Smooth muscle cell (in vitro differentiated cells): Measurements from ENCODE around the gene PHETA1. TPM values are rescaled to one million over a fixed set of nuclear protein-coding genes. Genes with fewer than 3 reads are reported as not detected.

Experiments
- DNase-seq: peaks from one replicate; lab custom pipeline; 2025; ENCODE audit not compliant: unreplicated experiment; lab: John Stamatoyannopoulos, UW
- H2AFZ ChIP-seq: fragments of 200-600 bp; sonication (generic); 2 replicates; pipeline ENCODE4 v1.6.0; 2016; ENCODE audit warnings: antibody characterized with exemption, low read depth, mild to moderate bottlenecking
- H3F3A ChIP-seq: fragments of 200-600 bp; sonication (generic); 2 replicates; pipeline ENCODE4 v1.6.0; 2017; ENCODE audit warnings: antibody characterized with exemption, low read depth
- H3K27ac ChIP-seq: fragments of 200-600 bp; sonication (generic); 2 replicates; pipeline ENCODE4 v1.5.1; 2016; ENCODE audit warnings: low read depth, mild to moderate bottlenecking
- H3K27me3 ChIP-seq: fragments of 200-600 bp; sonication (generic); 2 replicates; pipeline ENCODE4 v1.6.1; 2016; ENCODE audit warnings: low read depth, mild to moderate bottlenecking
- H3K36me3 ChIP-seq: fragments of 200-600 bp; sonication (generic); 2 replicates; pipeline ENCODE4 v1.5.1; 2016; ENCODE audit warnings: low read depth
- H3K4me1 ChIP-seq: fragments of 200-600 bp; sonication (generic); 2 replicates; pipeline ENCODE4 v1.5.1; 2016; ENCODE audit warnings: low read depth
- H3K4me2 ChIP-seq: fragments of 200-600 bp; sonication (generic); 2 replicates; pipeline ENCODE4 v1.6.0; 2016; ENCODE audit warnings: mild to moderate bottlenecking
- H3K4me3 ChIP-seq: fragments of 200-600 bp; sonication (generic); 2 replicates; pipeline ENCODE4 v1.5.1; 2016; ENCODE audit warnings: mild to moderate bottlenecking
- H3K79me2 ChIP-seq: fragments of 200-600 bp; sonication (generic); 2 replicates; pipeline ENCODE4 v1.6.0; 2016; ENCODE audit warnings: low read depth, mild to moderate bottlenecking
- H3K9ac ChIP-seq: fragments of 200-600 bp; sonication (generic); 2 replicates; pipeline ENCODE4 v1.6.0; 2016; ENCODE audit warnings: low read depth
- H3K9me3 ChIP-seq: fragments of 200-600 bp; sonication (generic); replicated peaks from 2 replicates; pipeline ENCODE4 v1.5.1; 2016; ENCODE audit warnings: low read depth
- H4K20me1 ChIP-seq: fragments of 200-600 bp; sonication (generic); 2 replicates; pipeline ENCODE4 v1.6.0; 2016; ENCODE audit warnings: low read depth
- CTCF ChIP-seq: fragments of 200-600 bp; sonication (generic); IDR thresholded peaks from 2 replicates; pipeline ENCODE4 v1.5.1; 2017; ENCODE audit warnings: borderline replicate concordance, mild to moderate bottlenecking, antibody characterized with exemption; ENCODE audit not compliant: insufficient read depth, poor library complexity, severe bottlenecking
- WGBS: methylation state at CpG from one replicate; pipeline ENCODE4 v1.1.7; 2016; ENCODE audit warnings: low lambda C conversion rate; 5-methylcytosine and 5-hydroxymethylcytosine counted together
- polyA plus RNA-seq: library from polyadenylated mRNA; unstranded; fragments of >200 nt; fragmentation: Nextera tagmentation; extraction: Ambion mirVana; gene quantifications from 2 replicates; pipeline ENCODE4 v1.2.1, GENCODE V29; 2016
- total RNA-seq: library from RNA; depleted of rRNA; stranded (reverse); fragments of >200 nt; gene quantifications from 2 replicates; pipeline ENCODE4 v1.2.3, GENCODE V29; 2014

The PHETA1 gene
- total and polyA plus RNA-seq, 2 experiments from 2014 or later = 2.9 to 9.3 TPM

- no peak for TF ChIP-seq CTCF
- H3F3A ChIP-seq = no peaks in the 10 kb centered on the region
- no peak overlapping the region for H2AFZ ChIP-seq
- no peak for DNase-seq
- no peaks in the 10 kb centered on the region for H3K27me3 ChIP-seq
- no peaks in the 10 kb centered on the region for H4K20me1 ChIP-seq
- H3K79me2 ChIP-seq = no peaks in the 10 kb centered on the region
- WGBS = 93% methylated on average over 5 of the region's 5 CpGs
- no peaks in the 10 kb centered on the region for H3K36me3 ChIP-seq
- H3K27ac ChIP-seq = no peak overlapping the region
- no peak overlapping the region for H3K9ac ChIP-seq
- no peaks in the 10 kb centered on the region for H3K4me1 ChIP-seq
- H3K9me3 ChIP-seq = no peaks in the 10 kb centered on the region
- no peak overlapping the region for H3K4me2 ChIP-seq
- H3K4me3 ChIP-seq = no peak overlapping the region
Observed at GRCh38 chr12:111316671-111317070, 52.2 kb downstream of the PHETA1 start.

GRCh38 chr12:111314953-111315539 is 53.8 kb downstream of the PHETA1 start:
- no peak overlapping the region for H2AFZ ChIP-seq
- no peak for DNase-seq

GRCh38 chr12:111313833-111314259 is 55.0 kb downstream of the PHETA1 start:
- 4% methylated on average over 8 of the region's 8 CpGs for WGBS
- peak; percentile 95 for TF ChIP-seq CTCF
- DNase-seq = peak; percentile 35

More at GRCh38 chr12:111314953-111315539, 53.8 kb downstream of the PHETA1 start:
- Histone ChIP-seq H3K9me3 (no peaks in the 10 kb centered on the region), H3K36me3 (no peaks in the 10 kb centered on the region), H3K27ac (no peak overlapping the region), H3K4me2 (no peak overlapping the region), H3K4me3 (no peak overlapping the region), H3F3A (no peaks in the 10 kb centered on the region), H3K9ac (no peak overlapping the region), H3K79me2 (no peaks in the 10 kb centered on the region), H3K27me3 (no peaks in the 10 kb centered on the region), H3K4me1 (no peaks in the 10 kb centered on the region), H4K20me1 (no peaks in the 10 kb centered on the region)
- TF ChIP-seq CTCF = no peak
- WGBS = 91% methylated on average over 7 of the region's 7 CpGs

GRCh38 chr12:111312708-111313107 is 56.2 kb downstream of the PHETA1 start:
- Histone ChIP-seq H3K27me3 (no peaks in the 10 kb centered on the region), H3K4me2 (no peak overlapping the region), H3K79me2 (no peaks in the 10 kb centered on the region), H4K20me1 (no peaks in the 10 kb centered on the region), H3F3A (no peaks in the 10 kb centered on the region), H3K4me3 (no peak overlapping the region), H3K27ac (no peak overlapping the region), H3K9me3 (no peaks in the 10 kb centered on the region), H3K4me1 (no peaks in the 10 kb centered on the region), H2AFZ (no peak overlapping the region), H3K9ac (no peak overlapping the region), H3K36me3 (no peaks in the 10 kb centered on the region)
- WGBS = 83% methylated on average over 5 of the region's 5 CpGs
- DNase-seq = no peak
- no peak for TF ChIP-seq CTCF

More at GRCh38 chr12:111313833-111314259, 55.0 kb downstream of the PHETA1 start:
- Histone ChIP-seq H3K4me2 (no peak overlapping the region), H3K36me3 (no peaks in the 10 kb centered on the region), H4K20me1 (no peaks in the 10 kb centered on the region), H3K9me3 (no peaks in the 10 kb centered on the region), H3F3A (no peaks in the 10 kb centered on the region), H3K9ac (no peak overlapping the region), H3K27me3 (no peaks in the 10 kb centered on the region), H3K4me1 (no peaks in the 10 kb centered on the region), H2AFZ (no peak overlapping the region), H3K27ac (no peak overlapping the region), H3K4me3 (no peak overlapping the region), H3K79me2 (no peaks in the 10 kb centered on the region)
